ENCODE results near the gene ANO10. TPM values are rescaled to one million over a fixed set of nuclear protein-coding genes. Genes with fewer than 3 reads are reported as not detected.

The ANO10 gene
- total and polyA plus RNA-seq, 2 donors (not counting 1 experiment from before 2014, with no cell fraction given): 1.9 to 10.6 TPM

DNA sequence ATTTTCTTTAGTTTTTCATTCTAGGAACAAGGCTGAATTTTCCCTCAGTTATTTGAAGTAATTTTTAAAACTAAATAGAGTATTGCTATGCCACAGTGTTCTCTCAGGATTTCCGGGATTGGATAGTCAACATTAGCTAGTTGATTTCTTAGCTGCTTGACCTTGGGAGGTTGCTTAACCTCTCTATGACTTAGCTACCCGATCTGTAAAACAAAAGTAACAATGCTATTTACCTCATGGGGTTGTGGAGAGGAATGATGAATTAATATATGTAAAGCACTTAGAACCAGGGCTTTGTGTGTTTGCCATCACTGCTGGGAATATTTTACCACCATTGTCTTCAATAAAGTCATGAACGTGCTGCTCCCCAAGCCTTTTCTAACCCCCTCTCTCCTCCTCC is 278.0 kb downstream of the ANO10 start:
- Histone ChIP-seq H3K9me3 (ENCODE audit: control extremely low read depth in 1 of 3, control insufficient read depth in 2 of 3, insufficient read depth in 1 of 3, low read length in 2 of 3) (peaks cover 3 to 15% (median 5%) of the 10 kb centered on the region in 3 donors), H3K27me3 (replicated peaks in 1 of 4; ENCODE audit: control extremely low read depth in 1 of 4, control insufficient read depth in 3 of 4, insufficient read depth in 4 of 4, low read length in 3 of 4) (no peaks in the 10 kb centered on the region), H2AFZ (ENCODE audit: insufficient read depth, low read depth, low read length, poor library complexity, severe bottlenecking) (no peak overlapping the region), H4K20me1 (ENCODE audit: control insufficient read depth, insufficient read depth, low read length, poor library complexity, severe bottlenecking) (peaks cover 25% of the 10 kb centered on the region), H3K4me1 (ENCODE audit: control insufficient read depth in 2 of 2, insufficient read depth in 2 of 2, low read length in 2 of 2) (no peaks in the 10 kb centered on the region), H3K27ac (ENCODE audit: low read length in 2 of 2) (no peak overlapping the region), H3K4me2 (replicated peaks; ENCODE audit: low read depth, low read length, poor library complexity, severe bottlenecking) (no peak overlapping the region), H3K36me3 (replicated peaks in 1 of 2; ENCODE audit: control extremely low read depth in 1 of 2, control insufficient read depth in 1 of 2, extremely low read depth in 1 of 2, insufficient read depth in 2 of 2, low read length in 1 of 2) (peaks cover 20 to 90% of the 10 kb centered on the region in 2 experiments), H3K9ac (ENCODE audit: low read length) (no peak overlapping the region), H3K4me3 (ENCODE audit: control extremely low read depth in 1 of 5, extremely low read depth in 1 of 5, insufficient read depth in 1 of 5, low read depth in 2 of 5, low read length in 4 of 5) (no peak overlapping the region), H3K79me2 (ENCODE audit: control insufficient read depth, insufficient read depth, low read length) (peaks cover 12% of the 10 kb centered on the region)
- no peaks in the 10 kb centered on the region for H3K4me1 Mint-ChIP-seq
- H3K4me3 Mint-ChIP-seq: no peak overlapping the region
- ChIA-PET POLR2A (no interaction called here), CTCF (no interaction called here)
- TF ChIP-seq, protein P1, sequence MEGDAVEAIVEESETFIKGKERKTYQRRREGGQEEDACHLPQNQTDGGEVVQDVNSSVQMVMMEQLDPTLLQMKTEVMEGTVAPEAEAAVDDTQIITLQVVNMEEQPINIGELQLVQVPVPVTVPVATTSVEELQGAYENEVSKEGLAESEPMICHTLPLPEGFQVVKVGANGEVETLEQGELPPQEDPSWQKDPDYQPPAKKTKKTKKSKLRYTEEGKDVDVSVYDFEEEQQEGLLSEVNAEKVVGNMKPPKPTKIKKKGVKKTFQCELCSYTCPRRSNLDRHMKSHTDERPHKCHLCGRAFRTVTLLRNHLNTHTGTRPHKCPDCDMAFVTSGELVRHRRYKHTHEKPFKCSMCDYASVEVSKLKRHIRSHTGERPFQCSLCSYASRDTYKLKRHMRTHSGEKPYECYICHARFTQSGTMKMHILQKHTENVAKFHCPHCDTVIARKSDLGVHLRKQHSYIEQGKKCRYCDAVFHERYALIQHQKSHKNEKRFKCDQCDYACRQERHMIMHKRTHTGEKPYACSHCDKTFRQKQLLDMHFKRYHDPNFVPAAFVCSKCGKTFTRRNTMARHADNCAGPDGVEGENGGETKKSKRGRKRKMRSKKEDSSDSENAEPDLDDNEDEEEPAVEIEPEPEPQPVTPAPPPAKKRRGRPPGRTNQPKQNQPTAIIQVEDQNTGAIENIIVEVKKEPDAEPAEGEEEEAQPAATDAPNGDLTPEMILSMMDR (IDR thresholded peaks at IDR 0.05): no peak
- no peak for TF ChIP-seq EZH2 (IDR thresholded peaks at IDR 0.05; ENCODE audit: borderline replicate concordance, insufficient read depth, low read depth, low read length, poor library complexity, severe bottlenecking)
- ATAC-seq (ENCODE audit: low read depth) (no peak), DNase-seq (no peak)
- H3K27ac Mint-ChIP-seq: no peak overlapping the region
- H3K27me3 Mint-ChIP-seq: no peaks in the 10 kb centered on the region
- WGBS (ENCODE audit: insufficient coverage): 100% methylated on average over 1 of the region's 3 CpGs
- H3K9me3 Mint-ChIP-seq (ENCODE audit: insufficient read depth): no peaks in the 10 kb centered on the region
- intact Hi-C loops (cut with micrococcal nuclease): no loop called here

DNA sequence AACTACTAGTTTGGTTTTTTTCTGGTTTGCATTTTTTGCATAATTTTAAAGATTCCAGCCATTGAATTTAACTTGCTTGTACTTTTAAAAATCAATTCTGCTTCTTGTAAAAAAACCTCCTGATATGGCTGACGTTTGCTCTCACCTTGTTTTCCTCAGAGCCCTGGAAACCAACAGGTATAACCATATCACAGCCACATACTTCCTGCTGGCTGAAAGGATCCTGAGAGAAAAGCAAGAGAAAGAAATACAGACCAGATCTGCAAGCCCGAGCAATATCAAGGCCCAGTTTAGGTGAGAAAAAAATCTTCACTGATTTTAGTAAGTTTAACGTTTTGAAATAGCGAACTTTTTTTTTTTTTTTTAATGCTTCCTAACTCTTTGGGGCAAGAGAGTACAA is 278.6 kb downstream of the ANO10 start:
- ChIA-PET POLR2A (no interaction called here), CTCF (no interaction called here)
- TF ChIP-seq, protein P1 (IDR thresholded peaks at IDR 0.05): no peak
- TF ChIP-seq EZH2 (IDR thresholded peaks at IDR 0.05; ENCODE audit: borderline replicate concordance, insufficient read depth, low read depth, low read length, poor library complexity, severe bottlenecking): no peak
- Histone ChIP-seq H3K4me3 (ENCODE audit: control extremely low read depth in 1 of 5, extremely low read depth in 1 of 5, insufficient read depth in 1 of 5, low read depth in 2 of 5, low read length in 4 of 5) (no peak overlapping the region), H3K4me2 (replicated peaks; ENCODE audit: low read depth, low read length, poor library complexity, severe bottlenecking) (no peak overlapping the region), H3K79me2 (ENCODE audit: control insufficient read depth, insufficient read depth, low read length) (peaks cover 13% of the 10 kb centered on the region), H3K9me3 (ENCODE audit: control extremely low read depth in 1 of 3, control insufficient read depth in 2 of 3, insufficient read depth in 1 of 3, low read length in 2 of 3) (peaks cover 4 to 15% (median 11%) of the 10 kb centered on the region in 3 donors), H3K4me1 (ENCODE audit: control insufficient read depth in 2 of 2, insufficient read depth in 2 of 2, low read length in 2 of 2) (no peaks in the 10 kb centered on the region), H3K27me3 (replicated peaks in 1 of 4; ENCODE audit: control extremely low read depth in 1 of 4, control insufficient read depth in 3 of 4, insufficient read depth in 4 of 4, low read length in 3 of 4) (no peaks in the 10 kb centered on the region), H4K20me1 (ENCODE audit: control insufficient read depth, insufficient read depth, low read length, poor library complexity, severe bottlenecking) (peaks cover 25% of the 10 kb centered on the region), H2AFZ (ENCODE audit: insufficient read depth, low read depth, low read length, poor library complexity, severe bottlenecking) (no peak overlapping the region), H3K36me3 (replicated peaks in 1 of 2; ENCODE audit: control extremely low read depth in 1 of 2, control insufficient read depth in 1 of 2, extremely low read depth in 1 of 2, insufficient read depth in 2 of 2, low read length in 1 of 2) (peaks cover 23 to 90% of the 10 kb centered on the region in 2 experiments), H3K27ac (ENCODE audit: low read length in 2 of 2) (no peak overlapping the region), H3K9ac (ENCODE audit: low read length) (no peak overlapping the region)
- no peak overlapping the region for H3K27ac Mint-ChIP-seq
- H3K27me3 Mint-ChIP-seq: no peaks in the 10 kb centered on the region
- intact Hi-C loops (cut with micrococcal nuclease): no loop called here
- WGBS (ENCODE audit: insufficient coverage): 96% methylated on average over 3 of the region's 4 CpGs
- H3K9me3 Mint-ChIP-seq (ENCODE audit: insufficient read depth): no peaks in the 10 kb centered on the region
- ATAC-seq (ENCODE audit: low read depth): no peak
- H3K4me1 Mint-ChIP-seq: no peaks in the 10 kb centered on the region
- H3K4me3 Mint-ChIP-seq: no peak overlapping the region
- DNase-seq: no peak

Data from B cell (primary cell).